Ectodermal cell (in vitro differentiated cells): Measurements from ENCODE around the gene NOXA1.

Experiments used
- H3K27ac ChIP-seq: 2 replicates; pipeline ENCODE4 v1.7.0; 2013; ENCODE audit warnings: mild to moderate bottlenecking, low read depth, low read length; ENCODE audit not compliant: insufficient read depth, poor library complexity, severe bottlenecking
- H3K27me3 ChIP-seq: 2 replicates; pipeline ENCODE4 v1.7.0; 2013; ENCODE audit warnings: mild to moderate bottlenecking, low read length; ENCODE audit not compliant: insufficient read depth, control insufficient read depth, poor library complexity, severe bottlenecking
- H3K36me3 ChIP-seq: one replicate; pipeline ENCODE4 v1.7.0; 2013; ENCODE audit warnings: low read length; ENCODE audit not compliant: control insufficient read depth, insufficient read depth
- H3K4me1 ChIP-seq: one replicate; pipeline ENCODE4 v1.7.0; 2013; ENCODE audit warnings: low read length; ENCODE audit not compliant: control insufficient read depth, insufficient read depth
- H3K4me3 ChIP-seq: 2 replicates; pipeline ENCODE4 v1.7.0; 2013; ENCODE audit warnings: low read depth, low read length, control low read depth; ENCODE audit not compliant: insufficient read depth
- H3K9me3 ChIP-seq: 2 replicates; pipeline ENCODE4 v1.7.0; 2013; ENCODE audit warnings: mild to moderate bottlenecking, low read length, moderate library complexity; ENCODE audit not compliant: control insufficient read depth
- WGBS, 2 experiments: methylation state at CpG; one replicate each; pipeline ENCODE4 v1.1.7; 2013; ENCODE audit warnings: missing lambda C conversion rate in 2 of 2; 5-methylcytosine and 5-hydroxymethylcytosine counted together

Gene NOXA1

GRCh38 chr9:137388589-137389427 lies 34.4 kb upstream of the NOXA1 start:
- Histone ChIP-seq H3K4me3 (no peak overlapping the region), H3K9me3 (no peaks in the 10 kb centered on the region), H3K4me1 (no peaks in the 10 kb centered on the region), H3K27me3 (no peaks in the 10 kb centered on the region), H3K36me3 (no peaks in the 10 kb centered on the region), H3K27ac (no peak overlapping the region)
- 87 to 89% methylated on average over 47 of the region's 47 CpGs for WGBS, 2 experiments

DNA sequence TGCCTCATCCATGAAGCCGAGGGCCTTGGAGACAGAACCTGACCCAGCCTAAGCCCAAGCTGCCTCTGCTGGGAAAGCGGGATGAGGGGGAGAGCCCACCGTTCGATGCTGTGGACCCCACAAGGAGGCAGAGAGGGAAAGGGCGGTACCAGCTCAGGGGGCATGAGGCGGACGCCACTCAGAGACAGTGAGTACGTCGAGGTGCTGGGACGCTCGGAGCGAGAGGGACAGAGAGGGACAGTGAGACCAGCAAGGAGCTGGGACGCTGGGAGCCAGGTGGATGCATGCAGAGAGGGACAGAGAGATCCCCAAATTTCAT lies 33.8 kb upstream of the NOXA1 start:
- Histone ChIP-seq H3K4me3 (no peak overlapping the region), H3K27ac (no peak overlapping the region), H3K4me1 (no peaks in the 10 kb centered on the region), H3K27me3 (no peaks in the 10 kb centered on the region), H3K9me3 (no peaks in the 10 kb centered on the region), H3K36me3 (no peaks in the 10 kb centered on the region)
- 95% methylated on average over 13 of the region's 13 CpGs for WGBS, 2 experiments

GRCh38 chr9:137390553-137391410 lies 32.4 kb upstream of the NOXA1 start:
- H3K27me3 ChIP-seq, result no peaks in the 10 kb centered on the region
- no peaks in the 10 kb centered on the region for H3K4me1 ChIP-seq
- H3K9me3 ChIP-seq, result no peaks in the 10 kb centered on the region
- no peak overlapping the region for H3K4me3 ChIP-seq
- no peaks in the 10 kb centered on the region for H3K36me3 ChIP-seq
- WGBS, 2 experiments, result 95% methylated on average over 42 of the region's 42 CpGs
- no peak overlapping the region for H3K27ac ChIP-seq

- H3K4me1 ChIP-seq, result no peaks in the 10 kb centered on the region
- no peak overlapping the region for H3K27ac ChIP-seq
- WGBS, 2 experiments, result 78 to 81% methylated on average over 22 of the region's 22 CpGs
- no peaks in the 10 kb centered on the region for H3K36me3 ChIP-seq
- H3K27me3 ChIP-seq, result no peaks in the 10 kb centered on the region
- no peak overlapping the region for H3K4me3 ChIP-seq
- no peaks in the 10 kb centered on the region for H3K9me3 ChIP-seq
Measured at GRCh38 chr9:137391411-137391754, 31.8 kb upstream of the NOXA1 start.

DNA sequence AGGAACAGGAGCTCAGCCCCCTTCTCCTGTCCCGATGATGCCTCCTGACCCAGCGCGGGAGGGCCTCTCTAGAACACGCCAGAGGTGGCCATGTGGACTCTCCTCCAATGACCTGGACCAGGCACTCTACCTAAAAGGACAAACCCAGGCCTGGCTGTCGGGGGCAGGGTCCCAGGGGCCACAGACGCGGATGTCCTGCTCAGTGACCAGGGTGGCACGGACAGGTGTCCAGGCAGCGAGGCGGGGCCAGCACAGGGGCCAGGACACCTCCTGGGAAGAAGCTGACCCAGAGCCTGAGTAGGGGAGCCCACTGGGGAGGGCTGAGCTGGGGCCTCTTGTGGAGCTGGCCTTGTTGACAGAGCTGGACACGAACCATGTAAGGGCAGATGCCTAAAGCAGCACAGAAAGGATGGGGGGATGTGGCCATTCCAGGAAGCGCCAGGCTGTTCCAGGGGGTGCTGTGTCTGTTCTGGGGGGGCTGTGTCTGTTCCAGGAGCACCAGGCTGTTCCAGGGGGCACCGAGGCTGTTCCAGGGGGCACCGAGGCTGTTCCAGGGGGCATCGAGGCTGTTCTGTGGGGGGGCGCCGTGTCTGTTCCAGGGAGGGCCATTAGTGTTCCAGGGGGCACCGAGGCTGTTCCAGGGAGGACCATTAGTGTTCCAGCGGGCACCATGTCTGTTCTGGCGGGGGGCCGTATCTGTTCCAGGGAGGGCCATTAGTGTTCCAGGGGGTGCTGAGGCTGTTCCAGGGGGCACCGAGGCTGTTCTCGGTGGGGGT lies 30.8 kb upstream of the NOXA1 start:
- 94 to 96% methylated on average over 23 of the region's 23 CpGs for WGBS, 2 experiments
- Histone ChIP-seq H3K9me3 (no peaks in the 10 kb centered on the region), H3K27ac (no peak overlapping the region), H3K4me1 (no peaks in the 10 kb centered on the region), H3K4me3 (no peak overlapping the region), H3K27me3 (no peaks in the 10 kb centered on the region), H3K36me3 (no peaks in the 10 kb centered on the region)

DNA sequence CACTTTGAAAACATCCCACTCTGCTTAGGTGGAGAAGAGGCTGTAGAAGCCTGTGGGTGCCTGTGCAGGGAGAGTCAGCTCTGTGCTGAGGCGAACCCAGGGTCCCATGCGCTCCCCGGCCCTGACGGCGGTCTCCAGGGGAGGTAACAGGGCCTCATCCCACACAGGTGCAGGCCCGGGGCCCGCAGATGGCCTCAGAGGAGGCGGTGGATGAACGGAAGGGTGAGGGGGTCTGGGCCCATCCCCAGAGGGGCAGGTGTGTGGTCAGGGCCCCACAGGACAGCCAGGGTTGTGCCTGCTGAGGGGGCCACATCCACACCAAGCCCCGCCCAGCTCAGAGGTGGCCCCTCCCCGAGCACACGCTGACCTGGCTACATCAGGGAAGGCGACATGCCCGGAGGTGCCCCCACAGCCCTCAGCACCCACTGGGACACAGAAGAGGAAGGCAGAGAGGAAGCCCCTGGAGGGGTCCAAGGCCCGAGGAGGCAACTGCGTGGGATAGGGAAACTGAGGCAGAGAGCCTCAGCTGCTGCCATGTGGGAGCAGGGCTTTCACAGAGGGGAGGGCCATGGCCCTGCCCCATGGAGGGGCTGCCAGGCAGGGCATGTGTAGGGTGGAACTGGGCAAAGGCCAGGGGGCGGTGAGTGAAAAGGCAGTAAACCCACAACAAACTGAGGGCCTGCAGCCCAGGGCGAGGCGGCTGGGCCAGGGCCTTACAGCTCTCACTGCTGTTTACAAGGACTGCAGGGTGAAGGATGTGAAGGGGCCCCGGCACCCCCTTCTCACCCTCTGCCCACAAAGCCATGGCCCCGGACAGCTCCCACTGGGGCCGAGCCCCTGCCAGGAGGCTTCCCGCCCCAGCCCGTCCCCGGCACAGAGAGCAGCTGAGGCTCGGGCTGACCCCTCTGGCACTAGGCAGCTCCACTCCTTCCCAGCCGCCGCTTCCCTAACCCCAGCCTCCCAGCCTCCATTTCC lies 29.7 kb upstream of the NOXA1 start:
- Histone ChIP-seq H3K27ac (no peak overlapping the region), H3K4me1 (no peaks in the 10 kb centered on the region), H3K9me3 (no peaks in the 10 kb centered on the region), H3K36me3 (no peaks in the 10 kb centered on the region), H3K27me3 (no peaks in the 10 kb centered on the region), H3K4me3 (no peak overlapping the region)
- WGBS, 2 experiments, result 94 to 95% methylated on average over 28 of the region's 28 CpGs

DNA sequence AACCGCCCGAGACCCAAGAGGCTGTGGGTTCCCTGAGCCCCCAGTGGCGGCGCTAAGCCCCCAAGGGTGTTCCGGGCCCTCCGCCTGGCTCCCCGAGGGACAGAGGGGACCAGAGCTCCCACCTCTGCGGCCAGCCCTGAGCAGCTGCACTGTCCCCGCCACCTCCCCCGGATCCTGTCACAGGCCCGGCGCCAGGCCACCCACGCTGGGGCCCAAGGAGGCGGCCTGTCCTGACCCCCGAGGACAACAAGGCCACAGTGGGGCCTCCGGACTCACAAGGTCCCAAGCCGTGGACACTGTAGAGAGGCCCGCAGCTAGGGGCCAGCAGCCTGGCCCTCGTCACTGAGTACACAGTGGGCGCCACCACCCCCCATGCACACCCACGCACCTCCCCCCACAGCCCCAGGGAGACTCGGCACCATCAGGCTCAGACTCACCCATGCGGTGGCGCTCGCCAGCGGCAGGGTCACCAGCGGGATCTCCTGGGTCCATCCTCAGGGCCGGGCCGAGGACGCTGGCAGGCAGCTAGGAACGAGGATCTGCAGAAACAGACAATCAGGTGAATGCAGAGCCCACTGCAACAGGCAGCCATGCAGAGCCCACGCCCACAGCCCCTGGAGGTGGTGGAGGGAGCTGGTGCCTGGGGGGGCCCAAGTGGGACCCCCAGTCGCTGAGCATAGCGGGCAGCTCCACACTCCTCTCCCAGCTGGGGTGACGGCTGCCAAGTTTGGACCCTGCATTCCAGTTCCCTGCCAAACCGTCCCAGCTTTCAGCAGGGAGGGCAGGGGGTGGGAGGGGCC lies 28.1 kb upstream of the NOXA1 start:
- no peak overlapping the region for H3K4me3 ChIP-seq
- no peaks in the 10 kb centered on the region for H3K4me1 ChIP-seq

GRCh38 chr9:137395666-137396010 lies 27.6 kb upstream of the NOXA1 start:
- WGBS, 2 experiments, result 89 to 90% methylated on average over 11 of the region's 11 CpGs
- Histone ChIP-seq H3K9me3 (no peaks in the 10 kb centered on the region), H3K4me1 (no peaks in the 10 kb centered on the region), H3K27ac (no peak overlapping the region), H3K27me3 (no peaks in the 10 kb centered on the region), H3K36me3 (no peaks in the 10 kb centered on the region), H3K4me3 (no peak overlapping the region)

More for the DNA sequence above, 28.1 kb upstream of the NOXA1 start:
- no peaks in the 10 kb centered on the region for H3K36me3 ChIP-seq
- no peaks in the 10 kb centered on the region for H3K9me3 ChIP-seq
- H3K27me3 ChIP-seq, result no peaks in the 10 kb centered on the region
- WGBS, 2 experiments, result 94% methylated on average over 36 of the region's 36 CpGs
- H3K27ac ChIP-seq, result no peak overlapping the region

GRCh38 chr9:137396227-137396626 lies 27.0 kb upstream of the NOXA1 start:
- H3K4me1 ChIP-seq, result no peaks in the 10 kb centered on the region
- WGBS, 2 experiments, result 83 to 86% methylated on average over 15 of the region's 15 CpGs
- no peaks in the 10 kb centered on the region for H3K36me3 ChIP-seq
- no peaks in the 10 kb centered on the region for H3K27me3 ChIP-seq
- H3K4me3 ChIP-seq, result no peak overlapping the region
- no peaks in the 10 kb centered on the region for H3K9me3 ChIP-seq
- no peak overlapping the region for H3K27ac ChIP-seq
